ENCODE results near the gene OBP2A.

Gene OBP2A

GRCh38 chr9:135502168-135502872, 43.6 kb upstream of the OBP2A start:
- TF ChIP-seq CTCF (IDR thresholded peaks at IDR 0.05; ENCODE audit: low read depth, low read length), result no peak
- DNase-seq (ENCODE audit: low read depth in 2 of 2), result no peak
- H3K4me3 ChIP-seq (replicated peaks in 1 of 2; ENCODE audit: low read depth in 2 of 2, low read length in 2 of 2), result no peak overlapping the region

- no peak for TF ChIP-seq CTCF (IDR thresholded peaks at IDR 0.05; ENCODE audit: low read depth, low read length)
- DNase-seq (ENCODE audit: low read depth in 2 of 2), result no peak
- no peak overlapping the region for H3K4me3 ChIP-seq (replicated peaks in 1 of 2; ENCODE audit: low read depth in 2 of 2, low read length in 2 of 2)
Measured at GRCh38 chr9:135502873-135503321, 43.0 kb upstream of the OBP2A start.

- H3K4me3 ChIP-seq (replicated peaks in 1 of 2; ENCODE audit: low read depth in 2 of 2, low read length in 2 of 2), result no peak overlapping the region
- DNase-seq (ENCODE audit: low read depth in 2 of 2), result no peak
- no peak for TF ChIP-seq CTCF (IDR thresholded peaks at IDR 0.05; ENCODE audit: low read depth, low read length)
Measured at GRCh38 chr9:135503371-135504261, 42.3 kb upstream of the OBP2A start.

GRCh38 chr9:135504262-135505243, 41.4 kb upstream of the OBP2A start:
- peak; percentile 68 to 75 for DNase-seq (ENCODE audit: low read depth in 2 of 2)
- TF ChIP-seq CTCF (IDR thresholded peaks at IDR 0.05; ENCODE audit: low read depth, low read length), result peak; percentile 81
- no peak overlapping the region for H3K4me3 ChIP-seq (replicated peaks in 1 of 2; ENCODE audit: low read depth in 2 of 2, low read length in 2 of 2)

- no peak for DNase-seq (ENCODE audit: low read depth in 2 of 2)
- no peak for TF ChIP-seq CTCF (IDR thresholded peaks at IDR 0.05; ENCODE audit: low read depth, low read length)
- no peak overlapping the region for H3K4me3 ChIP-seq (replicated peaks in 1 of 2; ENCODE audit: low read depth in 2 of 2, low read length in 2 of 2)
Measured at GRCh38 chr9:135505406-135506187, 40.3 kb upstream of the OBP2A start.

All from cardiac fibroblast (primary cell).